Upper lobe of left lung (tissue), 6 donors: ENCODE results near the gene NAA25. TPM values are rescaled to one million over a fixed set of nuclear protein-coding genes. Genes with fewer than 3 reads are reported as not detected.
"Not testable (repeated sequence)": the region's sequence is repeated elsewhere in the genome, so short reads cannot be mapped to it uniquely, and the experiment has no call there.

Experiments
- ATAC-seq, 2 donors: fragments of 200-7000 bp; cut with Tn5 transposase; one replicate each; pipeline ENCODE4 v1.9.1; 2022; ENCODE audit warnings: mild to moderate bottlenecking in 2 of 2, moderate library complexity in 2 of 2; ENCODE audit not compliant: low FRiP score in 2 of 2
- DNase-seq, 2 donors: peaks; one replicate each; pipeline ENCODE4 v3.0.0-alpha.2; 2019 to 2020
- H3K27ac ChIP-seq, 4 donors: fragments of 200-600 bp; sonication (generic); one replicate each; pipeline ENCODE4 v1.5.1; 2016 to 2019
- H3K27me3 ChIP-seq, 4 donors: fragments of 200-600 bp; sonication (generic); one replicate each; pipeline ENCODE4 v1.5.1; 2017 to 2019
- H3K36me3 ChIP-seq, 4 donors: fragments of 200-600 bp; sonication (generic); one replicate each; pipeline ENCODE4 v1.5.1; 2016 to 2019
- H3K4me1 ChIP-seq, 4 donors: fragments of 200-600 bp; sonication (generic); one replicate each; pipeline ENCODE4 v1.5.1; 2018 to 2019
- H3K4me3 ChIP-seq, 4 donors: fragments of 200-600 bp; sonication (generic); one replicate each; pipeline ENCODE4 v1.5.1; 2017 to 2019; ENCODE audit warnings: mild to moderate bottlenecking in 2 of 4, moderate library complexity in 1 of 4
- H3K9me3 ChIP-seq, 4 donors: fragments of 200-600 bp; sonication (generic); one replicate each; pipeline ENCODE4 v1.5.1; 2018 to 2019
- EP300 ChIP-seq, 4 donors: sonication (generic); formaldehyde crosslinking; IDR thresholded peaks; one replicate each; pipeline ENCODE4 v1.5.1; 2017; ENCODE audit warnings: antibody characterized with exemption in 4 of 4, control low read depth in 2 of 4
- POLR2A ChIP-seq, 4 donors: fragments of 450-650 bp; IDR thresholded peaks; one replicate each; pipeline ENCODE4 v1.5.1; 2016 to 2017; ENCODE audit warnings: antibody characterized with exemption in 4 of 4, mild to moderate bottlenecking in 2 of 4
- POLR2AphosphoS5 ChIP-seq, 2 donors: sonication (generic); formaldehyde crosslinking; IDR thresholded peaks; one replicate each; pipeline ENCODE4 v1.5.1; 2017; ENCODE audit warnings: antibody characterized with exemption in 2 of 2
- WGBS, 2 donors: methylation state at CpG; one replicate each; pipeline ENCODE4 v1.1.5; 2017 to 2018; 5-methylcytosine and 5-hydroxymethylcytosine counted together
- total RNA-seq, 6 donors: library from RNA; depleted of rRNA in 4 of 6; stranded (reverse); fragments of >200 nt in 4 of 6; gene quantifications; one replicate each; pipeline versions ENCODE4 v1.1.0 to v1.2.1, GENCODE V29; 2016 to 2021
- TF ChIP-seq, protein P1 (sequence below), 6 experiments: fragments of 450-650 bp in 4 of 6; fragments of 200-600 bp in 2 of 6; sonication (generic) in 2 of 6; IDR thresholded peaks; one replicate each; pipeline ENCODE4 v1.5.1; 2016 to 2019; ENCODE audit warnings: antibody characterized with exemption in 6 of 6
- donor health status: DM: no; HTN: no; CAD: no; lungs with moderate emphysema.
- donor health status: DM: no; HTN: yes; CAD: no; lungs with severe emphysema.

Gene NAA25
- total RNA-seq, 6 donors from 2014 or later = 15.0 to 30.3 (median 19.4) TPM

GRCh38 chr12:112010415-112011344 is 97.9 kb downstream of the NAA25 start:
- no peak overlapping the region for H3K27ac ChIP-seq

GRCh38 chr12:112009596-112009995 is 99.0 kb downstream of the NAA25 start:
- not testable (repeated sequence) for H3K4me3 ChIP-seq, H3K36me3 ChIP-seq, H3K9me3 ChIP-seq, H3K27ac ChIP-seq, DNase-seq, ATAC-seq, H3K27me3 ChIP-seq
- H3K4me1 ChIP-seq = peaks cover 15 to 28% (median 24%) of the 10 kb centered on the region in 4 donors
- 68 to 81% methylated on average over 3 of the region's 3 CpGs for WGBS, 2 donors

More at GRCh38 chr12:112010415-112011344, 97.9 kb downstream of the NAA25 start:
- ATAC-seq (no peak), DNase-seq (peak in 1 of 2 donors; percentile 38)
- no peak for TF ChIP-seq POLR2A (IDR thresholded peaks at IDR 0.05)
- no peaks in the 10 kb centered on the region for H3K27me3 ChIP-seq
- WGBS, 2 donors = 90 to 96% methylated on average over 3 to 8 of the region's 8 CpGs
- no peaks in the 10 kb centered on the region for H3K9me3 ChIP-seq
- no peaks in the 10 kb centered on the region for H3K36me3 ChIP-seq
- no peak overlapping the region for H3K4me3 ChIP-seq
- H3K4me1 ChIP-seq = peaks cover 23 to 39% (median 30%) of the 10 kb centered on the region in 4 donors

GRCh38 chr12:112008918-112009317 is 99.7 kb downstream of the NAA25 start:
- DNase-seq (no peak), ATAC-seq (no peak)
- Histone ChIP-seq H3K27ac (no peak overlapping the region), H3K9me3 (no peaks in the 10 kb centered on the region), H3K27me3 (no peaks in the 10 kb centered on the region), H3K36me3 (no peaks in the 10 kb centered on the region), H3K4me3 (no peak overlapping the region), H3K4me1 (peaks cover 10 to 21% (median 19%) of the 10 kb centered on the region in 4 donors)
- WGBS, 2 donors = 52 to 59% methylated on average over 3 of the region's 3 CpGs
- TF ChIP-seq POLR2AphosphoS5 (IDR thresholded peaks at IDR 0.05) = no peak
- TF ChIP-seq, protein P1, sequence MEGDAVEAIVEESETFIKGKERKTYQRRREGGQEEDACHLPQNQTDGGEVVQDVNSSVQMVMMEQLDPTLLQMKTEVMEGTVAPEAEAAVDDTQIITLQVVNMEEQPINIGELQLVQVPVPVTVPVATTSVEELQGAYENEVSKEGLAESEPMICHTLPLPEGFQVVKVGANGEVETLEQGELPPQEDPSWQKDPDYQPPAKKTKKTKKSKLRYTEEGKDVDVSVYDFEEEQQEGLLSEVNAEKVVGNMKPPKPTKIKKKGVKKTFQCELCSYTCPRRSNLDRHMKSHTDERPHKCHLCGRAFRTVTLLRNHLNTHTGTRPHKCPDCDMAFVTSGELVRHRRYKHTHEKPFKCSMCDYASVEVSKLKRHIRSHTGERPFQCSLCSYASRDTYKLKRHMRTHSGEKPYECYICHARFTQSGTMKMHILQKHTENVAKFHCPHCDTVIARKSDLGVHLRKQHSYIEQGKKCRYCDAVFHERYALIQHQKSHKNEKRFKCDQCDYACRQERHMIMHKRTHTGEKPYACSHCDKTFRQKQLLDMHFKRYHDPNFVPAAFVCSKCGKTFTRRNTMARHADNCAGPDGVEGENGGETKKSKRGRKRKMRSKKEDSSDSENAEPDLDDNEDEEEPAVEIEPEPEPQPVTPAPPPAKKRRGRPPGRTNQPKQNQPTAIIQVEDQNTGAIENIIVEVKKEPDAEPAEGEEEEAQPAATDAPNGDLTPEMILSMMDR (IDR thresholded peaks at IDR 0.05) = no peak

- no peak overlapping the region for H3K4me3 ChIP-seq
- 54 to 82% methylated on average over 9 of the region's 9 CpGs for WGBS, 2 donors
- H3K27me3 ChIP-seq = no peaks in the 10 kb centered on the region
- TF ChIP-seq EP300 (IDR thresholded peaks at IDR 0.05) (no peak), POLR2A (IDR thresholded peaks at IDR 0.05) (no peak), POLR2AphosphoS5 (IDR thresholded peaks at IDR 0.05) (no peak)
- TF ChIP-seq, protein P1 (IDR thresholded peaks at IDR 0.05) = no peak
- H3K36me3 ChIP-seq = no peaks in the 10 kb centered on the region
- H3K4me1 ChIP-seq = peaks cover 10 to 21% (median 19%) of the 10 kb centered on the region in 4 donors
- DNase-seq (peak in 1 of 2 donors; percentile 49), ATAC-seq (no peak)
- H3K27ac ChIP-seq = no peak overlapping the region
- no peaks in the 10 kb centered on the region for H3K9me3 ChIP-seq
These were observed 100.6 kb downstream of the NAA25 start for GRCh38 chr12:112007945-112008344.

GRCh38 chr12:112005419-112006395 is 102.9 kb downstream of the NAA25 start:
- Histone ChIP-seq H3K36me3 (no peaks in the 10 kb centered on the region), H3K27ac (peak overlapping the region; percentile 13 to 73 (median 40)), H3K4me3 (peak overlapping the region; percentile 10 to 41 (median 23)), H3K27me3 (no peaks in the 10 kb centered on the region), H3K9me3 (no peaks in the 10 kb centered on the region), H3K4me1 (peaks cover 0 to 20% (median 4%) of the 10 kb centered on the region in 4 donors)
- peak in 1 of 2 donors; percentile 85 for DNase-seq
- no peak for TF ChIP-seq EP300 (IDR thresholded peaks at IDR 0.05)
- peak in 1 of 4 donors; percentile 70 for TF ChIP-seq POLR2A (IDR thresholded peaks at IDR 0.05)
- peak in 1 of 2 donors; percentile 50 for TF ChIP-seq POLR2AphosphoS5 (IDR thresholded peaks at IDR 0.05)
- TF ChIP-seq, protein P1 (IDR thresholded peaks at IDR 0.05) = no peak
- ATAC-seq = peak; percentile 61 to 88
- 69 to 70% methylated on average over 6 of the region's 6 CpGs for WGBS, 2 donors
